PC-9 (cell line): ENCODE results near the gene DHRSX.

ENCODE experiments used
- CTCF ChIP-seq: fragments of 200-600 bp; sonication (generic); conservative IDR thresholded peaks from 2 replicates; pipeline ENCODE4 v1.6.1; 2017; ENCODE audit warnings: mixed run types, antibody characterized with exemption, mild to moderate bottlenecking, moderate library complexity
- EZH2 ChIP-seq: fragments of 200-600 bp; sonication (generic); IDR thresholded peaks from 2 replicates; pipeline ENCODE4 v1.8.0; 2017; ENCODE audit warnings: antibody characterized with exemption, low read depth

GRCh38 chrX:2450681-2451080 lies 50.1 kb downstream of the DHRSX start:
- TF ChIP-seq CTCF: no peak
- no peak for TF ChIP-seq EZH2
